Effector memory CD4-positive, alpha-beta T cell (primary cell): ENCODE measurements around the gene ZNF79.

Experiments used
- DNase-seq, 3 donors: peaks; one replicate each; pipeline ENCODE4 v3.0.0-alpha.2; 2020
- H3K27ac ChIP-seq: 2 replicates; pipeline ENCODE4 v1.7.0; 2013; ENCODE audit warnings: mild to moderate bottlenecking, low read length, moderate library complexity; ENCODE audit not compliant: insufficient read depth, poor library complexity, severe bottlenecking
- H3K27me3 ChIP-seq: replicated peaks from 2 replicates; pipeline ENCODE4 v1.7.0; 2013; ENCODE audit warnings: mild to moderate bottlenecking, low read length; ENCODE audit not compliant: insufficient read depth, control insufficient read depth, poor library complexity, severe bottlenecking
- H3K36me3 ChIP-seq: 2 replicates; pipeline ENCODE4 v1.7.0; 2013; ENCODE audit warnings: mild to moderate bottlenecking, low read length, moderate library complexity; ENCODE audit not compliant: control insufficient read depth, insufficient read depth
- H3K4me1 ChIP-seq: 2 replicates; pipeline ENCODE4 v1.7.0; 2013; ENCODE audit warnings: low read length, mild to moderate bottlenecking; ENCODE audit not compliant: control insufficient read depth, insufficient read depth, poor library complexity, severe bottlenecking
- H3K4me3 ChIP-seq: 2 replicates; pipeline ENCODE4 v1.7.0; 2013; ENCODE audit warnings: low read length, low read depth, mild to moderate bottlenecking; ENCODE audit not compliant: insufficient read depth, poor library complexity, severe bottlenecking
- H3K9me3 ChIP-seq: 2 replicates; pipeline ENCODE4 v1.7.0; 2013; ENCODE audit warnings: mild to moderate bottlenecking, low read length, moderate library complexity; ENCODE audit not compliant: control insufficient read depth

Gene ZNF79

GRCh38 chr9:127389381-127390247 is 34.6 kb upstream of the ZNF79 start:
- Histone ChIP-seq H3K4me1 (peaks cover 9% of the 10 kb centered on the region), H3K36me3 (no peaks in the 10 kb centered on the region), H3K4me3 (no peak overlapping the region), H3K9me3 (no peaks in the 10 kb centered on the region), H3K27ac (no peak overlapping the region), H3K27me3 (peaks cover 16% of the 10 kb centered on the region)
- no peak for DNase-seq

- DNase-seq, result no peak
- Histone ChIP-seq H3K27me3 (peaks cover 14% of the 10 kb centered on the region), H3K36me3 (no peaks in the 10 kb centered on the region), H3K4me3 (no peak overlapping the region), H3K9me3 (no peaks in the 10 kb centered on the region), H3K27ac (no peak overlapping the region), H3K4me1 (peaks cover 9% of the 10 kb centered on the region)
Measured at GRCh38 chr9:127390248-127390545, 34.0 kb upstream of the ZNF79 start.

GRCh38 chr9:127390563-127390962 is 33.6 kb upstream of the ZNF79 start:
- H3K9me3 ChIP-seq, result no peaks in the 10 kb centered on the region
- DNase-seq, result no peak
- H3K36me3 ChIP-seq, result no peaks in the 10 kb centered on the region
- H3K27ac ChIP-seq, result no peak overlapping the region
- H3K4me3 ChIP-seq, result no peak overlapping the region
- H3K4me1 ChIP-seq, result peaks cover 9% of the 10 kb centered on the region
- H3K27me3 ChIP-seq, result peaks cover 18% of the 10 kb centered on the region

- DNase-seq, result no peak
- Histone ChIP-seq H3K4me1 (peaks cover 14% of the 10 kb centered on the region), H3K9me3 (no peaks in the 10 kb centered on the region), H3K36me3 (no peaks in the 10 kb centered on the region), H3K4me3 (no peak overlapping the region), H3K27ac (no peak overlapping the region), H3K27me3 (peaks cover 28% of the 10 kb centered on the region)
Measured at GRCh38 chr9:127392166-127392565, 32.0 kb upstream of the ZNF79 start.

- no peak for DNase-seq
- no peaks in the 10 kb centered on the region for H3K9me3 ChIP-seq
- H3K4me3 ChIP-seq, result no peak overlapping the region
- peaks cover 19% of the 10 kb centered on the region for H3K4me1 ChIP-seq
- H3K36me3 ChIP-seq, result no peaks in the 10 kb centered on the region
- peaks cover 35% of the 10 kb centered on the region for H3K27me3 ChIP-seq
- H3K27ac ChIP-seq, result no peak overlapping the region
Measured at GRCh38 chr9:127392976-127393375, 31.2 kb upstream of the ZNF79 start.

- Histone ChIP-seq H3K27me3 (peaks cover 42% of the 10 kb centered on the region), H3K4me3 (no peak overlapping the region), H3K4me1 (peaks cover 21% of the 10 kb centered on the region), H3K36me3 (no peaks in the 10 kb centered on the region), H3K9me3 (no peaks in the 10 kb centered on the region), H3K27ac (no peak overlapping the region)
- no peak for DNase-seq
Measured at GRCh38 chr9:127393645-127394044, 30.5 kb upstream of the ZNF79 start.

GRCh38 chr9:127395497-127396252 is 28.5 kb upstream of the ZNF79 start:
- Histone ChIP-seq H3K36me3 (no peaks in the 10 kb centered on the region), H3K9me3 (no peaks in the 10 kb centered on the region), H3K4me1 (peaks cover 16% of the 10 kb centered on the region), H3K27ac (no peak overlapping the region), H3K27me3 (peaks cover 43% of the 10 kb centered on the region), H3K4me3 (no peak overlapping the region)
- DNase-seq, result no peak

GRCh38 chr9:127396253-127396807 is 27.9 kb upstream of the ZNF79 start:
- H3K27me3 ChIP-seq, result peaks cover 41% of the 10 kb centered on the region
- DNase-seq, result no peak
- H3K9me3 ChIP-seq, result no peaks in the 10 kb centered on the region
- peaks cover 16% of the 10 kb centered on the region for H3K4me1 ChIP-seq
- no peaks in the 10 kb centered on the region for H3K36me3 ChIP-seq
- peak overlapping the region; percentile 24 for H3K4me3 ChIP-seq
- H3K27ac ChIP-seq, result no peak overlapping the region

GRCh38 chr9:127396808-127397645 is 27.2 kb upstream of the ZNF79 start, which contains the start of gene SLC2A8:
TSS of gene SLC2A8 (plus strand) at chr9:127397169. CDS start at chr9:127397231, 62 bp downstream.
- H3K4me3 ChIP-seq, result peak within 1 kb of the TSS; percentile 39
- peaks cover 45% of the 10 kb centered on the region for H3K27me3 ChIP-seq
- H3K36me3 ChIP-seq, result no peaks in the 10 kb centered on the region
- H3K27ac ChIP-seq, result no peak within 1 kb of the TSS
- H3K4me1 ChIP-seq, result peaks cover 16% of the 10 kb centered on the region
- H3K9me3 ChIP-seq, result no peaks in the 10 kb centered on the region
- peak; percentile 92 to 96 (median 94) for DNase-seq
